ENCODE data around the gene HOXC12.

HOXC12 gene

DNA sequence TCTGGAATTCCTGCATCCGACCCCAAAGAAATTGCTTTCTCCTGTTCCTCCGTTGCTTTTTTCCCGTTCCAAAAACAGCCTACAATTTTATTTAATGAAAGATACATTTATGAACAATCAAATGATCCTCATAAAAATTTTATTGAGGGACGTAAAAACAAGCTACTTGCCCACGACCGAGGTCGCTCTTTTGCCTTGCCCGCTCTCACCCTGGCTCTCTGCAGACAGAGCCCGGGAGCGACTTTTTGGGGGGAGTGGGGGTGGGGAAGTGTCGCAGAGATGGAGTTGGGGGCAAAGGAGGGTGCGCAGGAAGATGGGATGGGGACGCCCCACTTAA lies 44.2 kb downstream of the HOXC12 start:
- DNase-seq, result no peak

DNA sequence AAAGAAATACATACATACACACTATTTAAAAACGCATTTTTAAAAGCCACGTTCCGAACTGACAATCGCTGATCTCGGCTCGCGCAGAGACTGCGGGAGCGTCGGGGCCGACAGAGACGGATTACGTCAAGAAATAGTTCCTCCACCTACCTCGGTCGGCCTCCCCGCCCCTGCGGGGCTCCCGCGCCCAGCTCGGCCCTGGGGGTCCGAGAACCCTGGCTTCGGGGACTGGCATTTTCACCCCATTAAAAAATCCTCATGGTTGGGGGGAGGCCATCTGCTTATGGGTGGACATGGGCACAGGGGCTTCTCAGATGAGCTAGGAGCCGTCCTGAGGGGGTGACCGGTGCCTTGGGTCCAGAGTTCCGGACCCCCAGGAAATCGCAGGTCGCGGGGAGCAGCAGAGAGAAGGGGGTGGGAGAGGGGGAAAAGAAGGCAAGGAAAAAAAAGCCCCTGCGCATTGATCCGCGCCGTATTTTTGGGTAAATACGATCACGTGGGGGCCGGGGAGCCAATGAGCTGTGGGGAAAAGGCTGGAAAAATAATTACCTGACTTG lies 44.9 kb downstream of the HOXC12 start:
- no peak for DNase-seq

DNA sequence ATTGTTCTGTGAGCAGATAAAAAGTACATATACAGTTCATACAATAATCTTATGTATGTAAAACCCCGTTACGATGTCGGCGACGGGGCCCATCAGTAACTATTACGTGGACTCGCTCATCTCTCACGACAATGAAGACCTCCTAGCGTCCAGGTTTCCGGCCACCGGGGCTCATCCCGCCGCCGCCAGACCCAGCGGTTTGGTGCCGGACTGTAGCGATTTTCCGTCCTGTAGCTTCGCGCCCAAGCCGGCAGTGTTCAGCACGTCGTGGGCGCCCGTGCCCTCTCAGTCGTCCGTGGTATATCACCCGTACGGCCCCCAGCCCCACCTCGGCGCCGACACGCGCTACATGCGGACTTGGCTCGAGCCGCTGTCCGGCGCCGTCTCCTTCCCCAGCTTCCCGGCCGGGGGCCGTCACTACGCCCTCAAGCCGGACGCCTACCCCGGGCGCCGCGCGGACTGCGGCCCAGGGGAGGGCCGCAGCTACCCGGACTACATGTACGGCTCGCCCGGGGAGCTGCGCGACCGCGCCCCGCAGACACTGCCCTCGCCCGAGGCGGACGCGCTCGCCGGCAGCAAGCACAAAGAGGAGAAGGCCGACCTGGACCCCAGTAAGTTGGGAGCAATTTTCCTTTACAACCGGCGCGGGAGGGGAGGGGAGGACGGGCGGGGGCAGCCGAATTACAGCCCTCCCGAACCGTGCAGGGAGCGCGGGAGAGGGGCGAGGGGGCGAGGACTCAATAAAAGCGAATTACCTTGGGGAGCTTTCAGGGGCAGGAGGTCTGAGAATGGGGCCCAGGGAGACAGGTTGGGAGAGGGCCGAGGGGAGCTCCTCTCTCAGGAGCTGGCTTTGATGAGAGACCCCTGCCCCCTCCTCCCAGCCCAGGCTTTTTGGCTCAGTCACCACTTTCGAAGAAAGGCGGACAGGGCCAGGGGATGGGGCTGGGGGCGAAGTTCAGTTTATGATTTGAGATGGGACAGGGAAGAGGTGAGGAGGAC lies 45.7 kb downstream of the HOXC12 start, which contains the start of gene HOXC9:
TSS of gene HOXC9 (plus strand) at position 46 of the 999 bp plus-strand sequence. CDS start at position 74, 28 bp downstream.
- DNase-seq, result no peak

DNA sequence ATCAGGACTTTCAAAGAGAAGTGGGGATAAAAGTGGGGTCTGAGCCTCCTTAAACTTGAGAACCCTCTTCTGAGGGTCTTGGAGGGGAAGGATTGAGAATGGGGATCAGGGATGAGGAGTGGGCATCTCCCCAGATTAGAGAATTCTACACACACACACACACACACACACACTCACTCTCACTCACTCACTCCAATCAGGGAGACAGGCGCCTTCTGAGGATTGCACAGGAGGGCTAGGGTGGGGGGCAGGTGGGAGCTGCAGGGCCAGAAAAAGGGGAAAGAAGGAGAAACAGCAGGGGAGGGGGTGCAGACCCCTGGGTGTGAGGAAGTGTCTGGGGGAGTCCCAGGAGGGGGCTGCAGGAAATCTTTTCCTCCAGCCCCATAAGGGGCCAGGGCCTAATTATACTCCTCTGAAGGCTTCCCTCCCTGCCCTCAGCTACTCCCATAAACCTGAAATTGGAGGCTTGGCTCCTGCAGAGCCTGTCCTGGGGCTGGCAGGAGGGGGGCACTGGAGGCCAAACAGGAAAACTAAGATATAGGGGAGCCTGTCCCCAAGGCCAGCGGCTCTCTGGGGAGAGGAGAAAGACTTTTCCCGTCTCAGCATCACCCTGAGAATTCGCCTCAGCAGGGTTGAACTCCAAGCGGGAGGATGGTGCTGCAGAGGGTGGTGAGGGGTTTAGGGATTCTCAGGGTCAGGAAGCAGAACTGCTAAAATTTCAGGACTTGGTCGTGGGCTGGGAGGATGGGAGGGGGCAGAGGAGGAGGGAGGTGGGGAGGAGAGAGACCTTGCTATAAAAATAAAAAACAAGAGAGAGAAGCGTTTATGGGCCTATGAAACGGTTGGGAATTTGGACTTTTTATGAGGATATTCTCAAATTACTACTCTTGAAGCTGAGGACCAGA lies 46.8 kb downstream of the HOXC12 start:
- DNase-seq, result no peak

DNA sequence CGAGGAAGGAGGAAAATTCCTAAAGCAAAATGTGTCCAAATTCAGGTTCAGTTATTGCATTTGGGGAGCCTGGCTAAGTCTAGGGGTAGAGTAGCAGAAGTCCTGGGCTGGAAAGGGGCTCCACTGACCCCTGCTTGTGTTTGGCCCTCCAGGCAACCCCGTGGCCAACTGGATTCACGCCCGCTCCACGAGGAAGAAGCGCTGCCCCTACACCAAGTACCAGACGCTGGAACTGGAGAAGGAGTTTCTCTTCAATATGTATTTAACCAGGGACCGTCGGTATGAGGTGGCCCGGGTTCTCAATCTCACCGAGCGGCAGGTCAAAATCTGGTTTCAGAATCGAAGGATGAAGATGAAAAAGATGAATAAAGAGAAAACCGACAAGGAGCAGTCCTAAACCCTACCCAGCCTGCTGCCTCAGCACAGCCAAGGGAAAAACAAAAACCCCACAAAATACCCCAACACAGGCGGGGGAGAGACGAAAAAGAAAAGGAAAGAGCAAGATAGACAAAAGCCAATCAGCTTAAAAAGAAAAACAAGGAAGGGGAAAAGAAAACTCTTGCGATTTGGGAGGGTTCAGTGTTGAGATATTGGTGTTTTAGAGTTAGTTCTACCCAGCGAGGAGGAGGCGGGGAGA lies 47.7 kb downstream of the HOXC12 start:
- no peak for DNase-seq

DNA sequence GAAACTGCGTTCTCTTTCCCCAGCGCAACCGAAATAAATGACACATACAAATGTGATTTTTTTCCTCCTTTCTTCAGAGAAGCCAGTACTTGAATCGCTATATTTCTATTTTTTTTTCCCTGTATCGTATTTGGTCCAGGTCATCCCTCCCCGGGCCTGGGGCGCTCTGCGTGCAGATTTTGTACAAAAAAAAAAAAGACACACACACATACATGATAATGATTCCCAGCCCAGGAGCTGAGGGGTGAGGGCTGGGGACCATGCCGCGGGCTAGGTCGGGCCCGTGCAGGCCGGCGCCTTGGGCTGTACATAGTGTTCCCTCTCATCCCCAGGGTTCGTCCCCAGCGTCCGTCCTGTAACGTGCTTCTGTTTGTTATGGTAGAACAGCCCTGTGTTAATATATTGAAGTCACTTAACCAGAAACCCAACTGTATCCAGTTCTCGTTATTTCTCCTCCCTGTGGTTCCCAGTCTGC lies 48.2 kb downstream of the HOXC12 start:
- no peak for DNase-seq

DNA sequence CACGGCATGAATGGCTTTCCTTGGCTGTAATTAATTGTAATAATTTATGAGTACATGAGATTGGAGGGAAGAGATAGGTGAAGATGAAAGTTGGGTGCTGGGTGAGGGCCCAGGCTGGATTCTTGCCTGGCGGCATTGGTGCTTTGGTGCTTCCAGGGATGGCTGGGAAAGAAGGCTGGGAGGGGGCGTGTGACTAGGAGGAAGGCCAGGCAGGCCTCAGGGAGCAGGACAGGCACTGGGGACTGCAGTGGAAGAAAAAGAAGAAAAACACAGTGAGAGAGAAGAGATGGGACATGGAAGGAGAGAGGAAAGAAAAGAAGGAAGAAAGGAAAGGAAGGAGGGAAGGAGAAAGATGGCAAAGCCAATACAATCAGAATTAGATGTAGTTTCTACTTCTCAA lies 48.9 kb downstream of the HOXC12 start:
- DNase-seq, result no peak

DNA sequence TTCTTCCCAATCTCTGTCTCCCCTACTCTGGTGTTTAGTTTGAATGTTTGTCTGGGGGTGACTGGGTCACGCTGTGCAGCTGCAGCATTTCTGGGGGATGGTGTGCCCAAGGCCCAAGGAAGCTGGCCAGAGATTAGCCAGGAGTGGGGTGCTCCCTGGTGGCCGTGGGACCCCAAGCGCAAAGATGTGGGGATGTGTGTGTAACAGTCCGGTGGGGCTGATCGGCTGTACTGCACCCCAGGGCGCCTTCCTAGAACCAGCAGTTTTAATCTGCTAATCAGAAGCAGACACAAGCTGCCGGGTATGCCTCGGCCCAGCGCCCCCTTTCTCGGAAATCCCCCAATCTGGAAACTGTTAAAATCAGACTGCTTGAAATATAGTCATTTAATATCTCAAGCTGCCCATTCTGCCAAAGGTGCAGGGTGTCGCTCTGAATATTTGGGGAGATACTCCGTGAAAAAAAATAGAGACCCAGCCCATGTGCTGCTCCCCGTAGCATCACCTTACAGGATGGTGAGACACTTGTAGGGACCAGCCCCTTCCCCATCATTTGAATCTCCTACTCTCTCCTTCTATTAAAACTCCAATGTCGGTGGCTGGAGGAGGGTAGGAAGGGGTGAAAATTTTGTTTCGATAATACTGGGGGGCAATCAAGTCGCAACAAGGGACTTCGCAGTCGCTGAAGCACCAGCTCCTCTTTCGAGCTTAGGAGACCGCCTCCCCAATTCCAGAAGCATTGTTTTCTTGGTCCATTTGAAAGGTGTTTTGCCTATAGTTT lies 49.5 kb downstream of the HOXC12 start:
- no peak for DNase-seq

DNA sequence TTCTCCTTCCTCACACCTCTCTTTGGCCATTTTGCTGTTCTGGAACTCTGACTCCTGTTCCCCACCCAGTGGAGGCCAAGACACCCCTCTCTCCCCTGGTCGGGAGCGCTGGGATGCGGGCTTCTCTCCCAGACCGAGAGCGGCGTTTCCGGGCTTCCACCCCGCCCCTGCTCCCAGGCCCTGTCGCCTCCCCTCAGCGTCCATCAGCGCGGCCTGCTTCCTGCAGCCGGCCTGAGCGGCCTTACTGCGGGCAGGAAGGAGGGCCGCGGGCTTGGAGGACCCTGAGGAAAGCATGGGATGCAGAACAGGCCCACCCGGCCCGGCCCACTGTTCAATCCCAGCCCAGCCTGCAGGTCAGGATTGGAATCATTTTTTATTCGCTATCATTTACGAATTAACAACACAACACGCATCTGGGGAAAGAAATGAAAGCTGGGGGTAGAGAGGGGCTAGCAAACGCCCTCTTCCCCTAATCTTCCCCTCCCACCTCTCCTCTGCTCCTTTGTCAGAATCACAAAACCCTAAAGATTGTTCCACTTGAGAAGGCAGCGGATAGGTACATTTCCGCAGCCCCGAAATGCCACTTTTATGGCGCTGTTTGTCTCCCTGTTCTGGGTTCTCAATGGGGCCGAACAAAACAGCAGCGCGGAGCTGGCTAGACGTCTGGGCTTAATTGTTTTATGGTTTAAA lies 50.3 kb downstream of the HOXC12 start:
- no peak for DNase-seq

DNA sequence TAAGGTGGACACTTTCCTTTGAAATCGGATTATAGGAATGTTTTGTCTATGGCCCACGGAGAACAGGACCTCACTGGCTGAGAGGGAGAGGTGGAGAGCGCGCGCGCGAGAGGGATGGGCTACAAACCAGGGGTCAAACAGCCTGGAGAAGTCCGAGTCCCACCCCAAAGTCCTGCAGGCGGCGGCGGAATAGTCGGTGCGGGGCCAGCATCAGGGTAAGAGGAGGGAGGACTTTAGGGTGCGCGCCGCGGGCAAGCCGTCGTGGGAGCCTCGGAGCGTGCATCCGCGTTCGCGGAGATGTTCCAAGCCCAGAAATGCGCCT lies 50.8 kb downstream of the HOXC12 start:
- DNase-seq, result no peak

DNA sequence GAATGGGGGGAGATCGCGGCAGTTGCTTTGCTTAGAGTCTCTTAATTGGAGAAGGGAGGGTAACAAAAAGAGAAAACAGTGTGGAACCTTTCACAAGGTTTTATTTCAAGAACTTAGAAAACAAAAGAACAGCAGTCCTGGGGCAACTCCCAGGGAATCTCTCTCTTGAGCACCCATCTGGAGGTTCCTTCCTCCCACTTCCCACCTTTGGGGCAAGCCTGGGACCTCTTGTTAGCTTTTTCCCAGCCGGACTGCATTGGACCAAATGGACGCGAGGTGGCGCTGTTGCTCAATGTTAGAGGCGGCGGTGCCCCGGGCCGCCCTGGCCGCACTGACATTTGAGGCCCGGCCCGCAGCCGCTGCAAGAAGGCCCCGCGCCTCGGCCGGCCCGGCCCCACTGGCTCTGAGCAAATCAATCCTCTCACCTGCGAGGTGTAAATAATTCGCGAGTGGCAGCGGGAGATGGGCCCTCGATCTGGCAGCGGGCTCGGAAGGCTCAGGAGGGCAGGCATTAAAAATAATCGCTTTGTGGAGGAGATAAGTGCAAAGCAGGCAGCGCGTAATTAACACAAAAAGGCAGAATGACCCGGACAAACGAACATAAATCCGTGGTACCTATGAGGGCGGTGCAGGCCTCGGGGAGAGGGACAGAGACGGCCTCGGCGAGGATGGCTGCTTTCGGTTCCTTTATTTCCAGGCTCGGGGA lies 51.3 kb downstream of the HOXC12 start:
- peak; percentile 85 for DNase-seq

DNA sequence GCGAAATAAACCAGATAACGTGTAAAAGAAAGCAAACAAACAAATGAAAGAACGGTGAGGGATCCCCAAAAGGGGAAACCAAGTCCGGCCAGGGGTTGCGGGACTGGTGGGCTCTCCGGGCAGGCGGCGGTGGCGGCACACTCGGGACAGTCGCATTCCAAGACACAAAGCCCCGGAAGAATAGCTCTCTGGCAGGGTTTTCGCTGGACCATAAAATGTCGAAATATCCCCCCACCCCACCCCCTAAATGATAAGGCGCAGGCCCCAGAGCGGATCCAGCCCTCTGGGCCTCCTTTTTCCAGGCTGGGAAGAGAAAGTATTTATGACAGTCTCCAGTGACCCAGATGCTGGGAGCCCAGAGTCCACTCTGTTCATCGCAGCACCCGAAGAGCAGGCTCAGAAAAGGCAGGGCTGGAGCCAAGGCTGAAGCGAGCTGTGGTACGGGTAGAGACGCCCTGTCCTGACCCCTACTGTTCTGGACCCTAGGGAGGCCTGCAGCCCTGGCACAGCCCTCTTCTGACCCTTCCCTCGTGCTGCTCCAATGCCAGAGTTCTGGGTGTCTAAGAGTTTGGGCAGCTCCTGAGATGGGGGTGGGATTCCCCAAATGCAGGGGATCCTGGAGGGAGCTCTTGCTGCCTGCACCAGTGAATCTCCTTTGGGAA lies 52.0 kb downstream of the HOXC12 start:
- DNase-seq, result no peak

DNA sequence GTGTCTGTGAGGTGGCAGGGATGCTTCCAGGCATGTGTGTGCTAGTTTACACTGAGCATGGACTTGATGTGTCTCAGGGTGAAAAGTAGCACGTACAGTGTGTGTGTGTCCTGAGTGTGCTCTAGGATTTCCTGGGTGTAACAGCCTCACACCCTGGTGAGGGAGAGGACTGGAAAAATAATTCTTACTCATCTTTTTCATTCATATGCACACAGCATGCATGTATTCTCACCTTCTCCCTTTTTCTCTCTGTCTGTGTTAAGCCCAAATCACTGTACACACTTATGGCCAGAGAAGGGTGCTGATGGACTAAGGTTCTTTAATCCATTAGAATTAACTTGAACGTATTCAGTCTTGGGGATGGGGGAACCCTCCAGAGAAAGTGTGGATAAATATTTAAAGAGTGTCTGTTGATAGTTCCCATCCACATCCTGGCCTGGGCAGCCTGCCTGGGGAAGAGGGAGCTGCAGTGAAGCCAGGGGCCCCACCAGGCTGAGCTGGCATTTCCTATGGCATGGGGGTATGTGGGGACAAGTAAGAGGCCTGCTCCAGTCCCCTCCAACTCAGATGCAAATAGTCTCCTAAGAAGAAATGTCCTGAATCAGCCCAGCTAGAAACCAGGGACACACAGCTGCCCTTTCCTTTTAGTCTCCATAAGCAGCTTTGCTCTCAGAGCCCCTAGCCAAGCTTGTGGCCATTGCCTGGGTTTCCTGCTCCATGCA lies 53.0 kb downstream of the HOXC12 start:
- DNase-seq, result no peak

DNA sequence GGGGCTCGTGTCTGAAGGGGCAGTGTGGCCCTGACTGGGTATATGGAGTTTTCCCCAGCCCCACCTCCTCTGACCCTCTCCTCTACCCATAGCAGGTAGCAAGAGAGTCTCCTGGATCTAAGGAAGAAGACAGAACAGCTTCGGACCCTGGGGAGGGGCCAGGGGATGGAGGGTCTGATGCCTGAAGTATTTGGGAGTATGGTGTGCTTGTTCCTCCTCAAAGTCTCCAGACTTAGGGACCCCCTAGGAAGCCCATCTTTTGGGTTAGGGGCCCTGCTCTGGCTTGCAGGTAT lies 53.5 kb downstream of the HOXC12 start:
- DNase-seq, result no peak

Measured in activated CD4-positive, alpha-beta T cell treated with anti-CD3 and anti-CD28 coated beads, Interleukin-10, Interleukin-2, amounts not matched to agents 100 ng/mL and 50 ng/mL, durations not matched to agents 16 hours and 8 hours (primary cell).